Ishikawa (cell line): ENCODE data around the gene INTS6L.

Experiments used
- CEBPB ChIP-seq: IDR thresholded peaks from 2 replicates; pipeline ENCODE4 v1.6.1; 2012
- EGR1 ChIP-seq: IDR thresholded peaks from 2 replicates; pipeline ENCODE4 v1.6.1; 2012
- EP300 ChIP-seq: IDR thresholded peaks from 2 replicates; pipeline ENCODE4 v1.6.1; 2012; ENCODE audit warnings: borderline replicate concordance
- RAD21 ChIP-seq: IDR thresholded peaks from 2 replicates; pipeline ENCODE4 v1.6.1; 2012; ENCODE audit warnings: low read depth
- TAF1 ChIP-seq: IDR thresholded peaks from 2 replicates; pipeline ENCODE4 v1.6.1; 2012; ENCODE audit warnings: low read depth, mild to moderate bottlenecking
- TF ChIP-seq, protein P1 (sequence below): IDR thresholded peaks from 2 replicates; pipeline ENCODE4 v1.6.1; 2012
- TF ChIP-seq, protein P2 (sequence below): IDR thresholded peaks from 2 replicates; pipeline ENCODE4 v1.6.1; 2012; ENCODE audit warnings: low read depth, mild to moderate bottlenecking

DNA sequence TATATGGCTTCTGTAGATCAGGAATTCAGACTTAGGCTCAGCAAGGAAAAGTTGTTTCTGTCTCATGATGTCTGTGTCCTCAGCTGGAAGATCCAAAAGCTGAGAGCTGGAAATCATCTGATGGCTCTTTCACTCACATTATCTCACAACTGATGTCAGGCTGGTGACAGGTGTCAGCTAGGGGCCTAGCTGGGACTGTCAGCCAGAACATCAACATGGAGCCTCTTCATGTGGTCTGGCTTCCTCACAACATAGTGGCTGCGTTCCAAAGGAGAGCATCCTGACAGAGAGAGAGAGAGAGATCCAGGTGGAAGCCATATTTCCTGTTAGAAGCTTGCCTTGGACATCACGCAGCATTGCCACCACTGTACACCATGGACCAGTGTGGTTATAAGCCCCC is 10.6 kb upstream of the INTS6L start:
- TF ChIP-seq, protein P1, sequence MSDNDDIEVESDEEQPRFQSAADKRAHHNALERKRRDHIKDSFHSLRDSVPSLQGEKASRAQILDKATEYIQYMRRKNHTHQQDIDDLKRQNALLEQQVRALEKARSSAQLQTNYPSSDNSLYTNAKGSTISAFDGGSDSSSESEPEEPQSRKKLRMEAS: no peak
- TF ChIP-seq CEBPB (no peak), TAF1 (no peak), RAD21 (no peak), EGR1 (no peak), EP300 (no peak)
- TF ChIP-seq, protein P2, sequence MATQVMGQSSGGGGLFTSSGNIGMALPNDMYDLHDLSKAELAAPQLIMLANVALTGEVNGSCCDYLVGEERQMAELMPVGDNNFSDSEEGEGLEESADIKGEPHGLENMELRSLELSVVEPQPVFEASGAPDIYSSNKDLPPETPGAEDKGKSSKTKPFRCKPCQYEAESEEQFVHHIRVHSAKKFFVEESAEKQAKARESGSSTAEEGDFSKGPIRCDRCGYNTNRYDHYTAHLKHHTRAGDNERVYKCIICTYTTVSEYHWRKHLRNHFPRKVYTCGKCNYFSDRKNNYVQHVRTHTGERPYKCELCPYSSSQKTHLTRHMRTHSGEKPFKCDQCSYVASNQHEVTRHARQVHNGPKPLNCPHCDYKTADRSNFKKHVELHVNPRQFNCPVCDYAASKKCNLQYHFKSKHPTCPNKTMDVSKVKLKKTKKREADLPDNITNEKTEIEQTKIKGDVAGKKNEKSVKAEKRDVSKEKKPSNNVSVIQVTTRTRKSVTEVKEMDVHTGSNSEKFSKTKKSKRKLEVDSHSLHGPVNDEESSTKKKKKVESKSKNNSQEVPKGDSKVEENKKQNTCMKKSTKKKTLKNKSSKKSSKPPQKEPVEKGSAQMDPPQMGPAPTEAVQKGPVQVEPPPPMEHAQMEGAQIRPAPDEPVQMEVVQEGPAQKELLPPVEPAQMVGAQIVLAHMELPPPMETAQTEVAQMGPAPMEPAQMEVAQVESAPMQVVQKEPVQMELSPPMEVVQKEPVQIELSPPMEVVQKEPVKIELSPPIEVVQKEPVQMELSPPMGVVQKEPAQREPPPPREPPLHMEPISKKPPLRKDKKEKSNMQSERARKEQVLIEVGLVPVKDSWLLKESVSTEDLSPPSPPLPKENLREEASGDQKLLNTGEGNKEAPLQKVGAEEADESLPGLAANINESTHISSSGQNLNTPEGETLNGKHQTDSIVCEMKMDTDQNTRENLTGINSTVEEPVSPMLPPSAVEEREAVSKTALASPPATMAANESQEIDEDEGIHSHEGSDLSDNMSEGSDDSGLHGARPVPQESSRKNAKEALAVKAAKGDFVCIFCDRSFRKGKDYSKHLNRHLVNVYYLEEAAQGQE: no peak
